Loucy (cell line): ENCODE data around the gene PSMA2.

Experiments used
- H2AFZ ChIP-seq: fragments of 200-600 bp; sonication (generic); 2 replicates; pipeline ENCODE4 v1.6.0; 2016; ENCODE audit warnings: antibody characterized with exemption, mild to moderate bottlenecking, low read length, moderate library complexity
- H3F3A ChIP-seq: fragments of 200-600 bp; 2 replicates; pipeline ENCODE4 v1.6.0; 2016; ENCODE audit warnings: antibody characterized with exemption, low read depth, mild to moderate bottlenecking
- H3K27me3 ChIP-seq: fragments of 200-600 bp; sonication (generic); 2 replicates; pipeline ENCODE4 v1.6.1; 2014; ENCODE audit warnings: low read length, mild to moderate bottlenecking; ENCODE audit not compliant: insufficient read depth, poor library complexity, severe bottlenecking
- H3K36me3 ChIP-seq: fragments of 200-600 bp; sonication (generic); 2 replicates; pipeline ENCODE4 v1.6.1; 2016; ENCODE audit warnings: low read length; ENCODE audit not compliant: insufficient read depth
- H3K4me1 ChIP-seq: fragments of 200-600 bp; sonication (generic); 2 replicates; pipeline ENCODE4 v1.5.1; 2014; ENCODE audit warnings: low read length, mild to moderate bottlenecking; ENCODE audit not compliant: insufficient read depth, poor library complexity, severe bottlenecking
- H3K4me2 ChIP-seq: fragments of 200-600 bp; sonication (generic); 2 replicates; pipeline ENCODE4 v1.6.0; 2014; ENCODE audit warnings: antibody characterized with exemption, low read length, low read depth, mild to moderate bottlenecking; ENCODE audit not compliant: poor library complexity, severe bottlenecking
- H3K4me3 ChIP-seq: fragments of 200-600 bp; sonication (generic); 2 replicates; pipeline ENCODE4 v1.5.1; 2014; ENCODE audit warnings: low read length, mild to moderate bottlenecking, mixed read lengths; ENCODE audit not compliant: poor library complexity, severe bottlenecking
- H3K79me2 ChIP-seq: fragments of 200-600 bp; sonication (generic); 2 replicates; pipeline ENCODE4 v1.6.1; 2014; ENCODE audit warnings: low read length; ENCODE audit not compliant: insufficient read depth
- H3K9ac ChIP-seq: fragments of 200-600 bp; sonication (generic); 2 replicates; pipeline ENCODE4 v1.6.0; 2014; ENCODE audit warnings: mild to moderate bottlenecking, low read depth, low read length, moderate library complexity; ENCODE audit not compliant: poor library complexity, severe bottlenecking
- H3K9me2 ChIP-seq: fragments of 200-600 bp; sonication (generic); replicated peaks from 2 replicates; pipeline ENCODE4 v1.6.1; 2016; ENCODE audit warnings: low read depth, low read length, mixed read lengths
- H3K9me3 ChIP-seq: fragments of 200-600 bp; sonication (generic); 2 replicates; pipeline ENCODE4 v1.6.1; 2014; ENCODE audit warnings: mild to moderate bottlenecking, antibody characterized with exemption, low read length, low read depth; ENCODE audit not compliant: insufficient read depth
- H4K20me1 ChIP-seq: fragments of 200-600 bp; sonication (generic); 2 replicates; pipeline ENCODE4 v1.6.0; 2014; ENCODE audit warnings: antibody characterized with exemption, low read length, mild to moderate bottlenecking; ENCODE audit not compliant: insufficient read depth, poor library complexity, severe bottlenecking
- CTCF ChIP-seq: fragments of 200-600 bp; sonication (generic); conservative IDR thresholded peaks from 2 replicates; pipeline ENCODE4 v1.5.1; 2014; ENCODE audit warnings: mild to moderate bottlenecking, antibody characterized with exemption, low read length
- EZH2phosphoT487 ChIP-seq: fragments of 200-600 bp; IDR thresholded peaks from 2 replicates; pipeline ENCODE4 v1.6.1; 2018; ENCODE audit warnings: antibody characterized with exemption, mild to moderate bottlenecking, moderate library complexity, borderline replicate concordance

The PSMA2 gene

DNA sequence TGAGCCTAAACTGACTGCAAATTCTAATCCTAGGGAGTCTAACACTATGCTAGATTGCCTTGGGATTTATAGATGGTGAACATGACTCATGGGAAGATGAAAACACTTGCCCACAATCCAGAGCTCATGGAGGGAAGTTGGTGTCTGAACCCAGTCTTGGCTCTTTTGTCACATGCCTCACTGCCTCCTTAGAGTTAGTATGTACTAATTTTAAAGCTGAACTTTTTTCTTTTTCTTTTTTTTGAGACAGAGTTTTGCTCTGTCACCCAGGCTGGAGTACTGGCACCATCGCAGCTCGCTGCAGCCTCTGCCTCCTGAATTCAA, 14.6 kb upstream of the PSMA2 start:
- no peak for TF ChIP-seq EZH2phosphoT487
- TF ChIP-seq CTCF = no peak

DNA sequence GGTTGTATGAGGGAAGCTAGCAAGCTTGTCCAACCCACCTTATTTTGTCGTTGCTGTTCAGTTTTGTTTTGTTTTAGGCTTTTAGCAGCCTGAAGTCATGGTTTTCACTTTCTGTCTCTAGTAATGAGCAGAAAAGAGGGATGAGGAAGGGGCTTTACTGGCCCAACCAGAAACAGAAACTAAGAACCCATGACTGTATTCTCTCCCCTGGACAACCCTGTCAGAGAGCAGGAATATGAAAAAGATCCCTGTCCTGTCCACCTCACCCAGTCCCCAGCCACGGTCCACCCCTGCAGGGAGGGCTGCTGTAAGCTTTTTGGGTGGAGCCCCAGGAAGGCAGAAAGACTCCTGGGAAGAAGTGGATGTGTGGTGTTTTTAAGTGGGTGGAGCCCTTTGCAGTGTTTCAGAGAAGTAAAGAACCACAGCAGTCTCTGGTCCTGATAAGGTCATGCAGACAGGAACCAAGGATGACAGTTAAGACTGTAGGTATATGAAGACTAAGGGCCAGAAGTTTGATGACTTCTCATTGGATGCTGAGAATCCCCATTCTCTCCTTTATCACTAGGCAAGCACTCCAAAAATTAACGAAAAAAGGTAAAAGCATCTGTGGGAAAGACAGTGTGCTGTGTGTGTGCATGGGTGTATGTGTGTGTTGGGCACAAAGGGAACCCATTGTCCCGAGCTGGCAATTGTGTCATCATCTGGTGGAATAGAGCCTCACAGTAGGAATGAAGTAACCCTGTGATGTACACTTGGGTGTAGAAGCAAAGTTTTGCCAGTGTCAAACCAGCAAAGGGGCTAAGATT, 14.1 kb upstream of the PSMA2 start:
- Histone ChIP-seq H3K36me3 (no peaks in the 10 kb centered on the region), H2AFZ (peak overlapping the region; percentile 6; the same call in 1 of the 2 replicates), H3K9ac (no peak overlapping the region), H3K4me2 (peak overlapping the region; percentile 32), H3K9me3 (no peaks in the 10 kb centered on the region), H3F3A (no peaks in the 10 kb centered on the region), H3K4me1 (no peaks in the 10 kb centered on the region), H4K20me1 (no peaks in the 10 kb centered on the region), H3K9me2 (no peaks in the 10 kb centered on the region), H3K4me3 (no peak overlapping the region), H3K27me3 (no peaks in the 10 kb centered on the region), H3K79me2 (no peaks in the 10 kb centered on the region)
- TF ChIP-seq EZH2phosphoT487 (no peak), CTCF (no peak)

More for the DNA sequence above, 14.6 kb upstream of the PSMA2 start:
- H3K9me2 ChIP-seq = no peaks in the 10 kb centered on the region
- H2AFZ ChIP-seq = 0 out of 2 replicates have a peak overlapping the region, but pooled peaks have one; percentile 6
- no peak overlapping the region for H3K4me2 ChIP-seq
- H3K79me2 ChIP-seq = no peaks in the 10 kb centered on the region
- H3K9ac ChIP-seq = no peak overlapping the region
- H3K27me3 ChIP-seq = no peaks in the 10 kb centered on the region
- H3K36me3 ChIP-seq = no peaks in the 10 kb centered on the region
- no peak overlapping the region for H3K4me3 ChIP-seq
- H3K9me3 ChIP-seq = no peaks in the 10 kb centered on the region
- no peaks in the 10 kb centered on the region for H3K4me1 ChIP-seq
- H3F3A ChIP-seq = no peaks in the 10 kb centered on the region
- H4K20me1 ChIP-seq = no peaks in the 10 kb centered on the region

- TF ChIP-seq EZH2phosphoT487 (no peak), CTCF (peak; percentile 91)
- peaks cover under 1% of the 10 kb centered on the region for H4K20me1 ChIP-seq
- H3K4me3 ChIP-seq = no peak overlapping the region
Measured at GRCh38 chr7:42940985-42941847, 9.2 kb upstream of the PSMA2 start.

More at GRCh38 chr7:42940985-42941847, 9.2 kb upstream of the PSMA2 start:
- peaks cover under 1% of the 10 kb centered on the region for H3K4me1 ChIP-seq
- H3K27me3 ChIP-seq = no peaks in the 10 kb centered on the region
- no peaks in the 10 kb centered on the region for H3K9me3 ChIP-seq
- peaks cover 4% of the 10 kb centered on the region; the same call in 1 of the 2 replicates for H3K79me2 ChIP-seq
- H3K9ac ChIP-seq = no peak overlapping the region
- no peak overlapping the region for H2AFZ ChIP-seq
- H3K4me2 ChIP-seq = no peak overlapping the region
- peaks cover 10% of the 10 kb centered on the region; the same call in 1 of the 2 replicates for H3K36me3 ChIP-seq
- no peaks in the 10 kb centered on the region for H3F3A ChIP-seq
- H3K9me2 ChIP-seq = no peaks in the 10 kb centered on the region
